Adrenal gland (tissue), 5 donors: Measurements from ENCODE around the gene PIK3AP1.

Source experiments
- POLR2A ChIP-seq, 2 donors: fragments of 450-650 bp; IDR thresholded peaks; one replicate each; pipeline ENCODE4 v1.6.1; 2017; ENCODE audit warnings: antibody characterized with exemption in 2 of 2, mild to moderate bottlenecking in 2 of 2, moderate library complexity in 1 of 2
- TF ChIP-seq, protein P1 (sequence below), 6 experiments: fragments of 450-650 bp in 4 of 6; fragments of 200-600 bp in 2 of 6; sonication (generic) in 1 of 6; IDR thresholded peaks; 1 replicate in 5 of 6; 2 replicates in 1 of 6; pipeline versions ENCODE4 v1.5.1 to v1.8.0; 2016 to 2021; ENCODE audit warnings: antibody characterized with exemption in 6 of 6, mild to moderate bottlenecking in 2 of 6, moderate library complexity in 1 of 6
- donor health status: DM: no; HTN: no; CAD: no.

DNA sequence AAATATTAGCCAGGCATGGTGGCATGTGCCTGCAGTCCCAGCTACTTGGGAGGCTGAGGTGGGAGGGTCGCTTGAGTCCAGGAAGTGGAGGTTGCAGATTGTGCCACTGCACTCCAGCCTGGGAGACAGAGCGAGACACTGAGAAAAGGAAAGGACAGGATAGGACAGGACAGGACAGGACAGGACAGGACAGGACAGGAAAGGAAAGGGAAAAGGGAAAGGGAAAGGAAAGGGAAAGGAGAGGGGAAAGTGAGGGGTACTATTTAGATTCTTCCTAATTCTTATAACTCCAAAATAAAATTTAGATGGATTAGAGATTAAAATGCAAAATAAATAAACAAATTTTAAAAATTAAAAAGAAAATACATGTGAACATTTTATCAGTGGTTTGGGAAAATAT lies 58.7 kb downstream of the PIK3AP1 start:
- no peak for TF ChIP-seq POLR2A (IDR thresholded peaks at IDR 0.05)
- TF ChIP-seq, protein P1, sequence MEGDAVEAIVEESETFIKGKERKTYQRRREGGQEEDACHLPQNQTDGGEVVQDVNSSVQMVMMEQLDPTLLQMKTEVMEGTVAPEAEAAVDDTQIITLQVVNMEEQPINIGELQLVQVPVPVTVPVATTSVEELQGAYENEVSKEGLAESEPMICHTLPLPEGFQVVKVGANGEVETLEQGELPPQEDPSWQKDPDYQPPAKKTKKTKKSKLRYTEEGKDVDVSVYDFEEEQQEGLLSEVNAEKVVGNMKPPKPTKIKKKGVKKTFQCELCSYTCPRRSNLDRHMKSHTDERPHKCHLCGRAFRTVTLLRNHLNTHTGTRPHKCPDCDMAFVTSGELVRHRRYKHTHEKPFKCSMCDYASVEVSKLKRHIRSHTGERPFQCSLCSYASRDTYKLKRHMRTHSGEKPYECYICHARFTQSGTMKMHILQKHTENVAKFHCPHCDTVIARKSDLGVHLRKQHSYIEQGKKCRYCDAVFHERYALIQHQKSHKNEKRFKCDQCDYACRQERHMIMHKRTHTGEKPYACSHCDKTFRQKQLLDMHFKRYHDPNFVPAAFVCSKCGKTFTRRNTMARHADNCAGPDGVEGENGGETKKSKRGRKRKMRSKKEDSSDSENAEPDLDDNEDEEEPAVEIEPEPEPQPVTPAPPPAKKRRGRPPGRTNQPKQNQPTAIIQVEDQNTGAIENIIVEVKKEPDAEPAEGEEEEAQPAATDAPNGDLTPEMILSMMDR (IDR thresholded peaks at IDR 0.05), result no peak
